ENCODE data around the gene CFAP45. TPM values are rescaled to one million over a fixed set of nuclear protein-coding genes. Genes with fewer than 3 reads are reported as not detected.

The CFAP45 gene
- total and polyA plus RNA-seq, 2 donors from 2014 or later: 1.0 to 14.2 TPM

GRCh38 chr1:159937054-159937750, 37.2 kb upstream of the CFAP45 start:
- intact Hi-C loops (cut with DNase I): loop anchor here (5.0 kb wide), 1 partner anchor 70 kb away; no protein-coding TSS in a partner anchor
- peaks cover 0 to 4% (median 0%) of the 10 kb centered on the region in 3 donors for H3K4me1 ChIP-seq (ENCODE audit: control insufficient read depth in 2 of 3, insufficient read depth in 2 of 3, low read depth in 1 of 3, low read length in 3 of 3)
- peak in 1 of 5 donors; percentile 49 for DNase-seq
- no peak overlapping the region for H3K27ac ChIP-seq (ENCODE audit: low read depth in 2 of 2, low read length in 2 of 2)
- H3K9me3 ChIP-seq (ENCODE audit: control insufficient read depth in 2 of 3, insufficient read depth in 1 of 3, low read length in 3 of 3): no peaks in the 10 kb centered on the region
- H3K9ac ChIP-seq (ENCODE audit: low read length in 3 of 3): no peak overlapping the region
- H3K36me3 ChIP-seq (ENCODE audit: control insufficient read depth in 2 of 3, insufficient read depth in 3 of 3, low read length in 3 of 3): no peaks in the 10 kb centered on the region
- H3K4me3 ChIP-seq (ENCODE audit: low read length in 3 of 3): no peak overlapping the region
- no peak for TF ChIP-seq CTCF (IDR thresholded peaks at IDR 0.05; ENCODE audit: borderline replicate concordance, extremely low read depth, insufficient read depth)
- H3K27me3 ChIP-seq (ENCODE audit: control insufficient read depth, insufficient read depth, low read length): no peaks in the 10 kb centered on the region
- no peak for FAIRE-seq

- DNase-seq (peak; percentile 66 to 89 (median 79)), FAIRE-seq (no peak)
- Histone ChIP-seq H3K9me3 (ENCODE audit: control insufficient read depth in 2 of 3, insufficient read depth in 1 of 3, low read length in 3 of 3) (no peaks in the 10 kb centered on the region), H3K4me3 (ENCODE audit: low read length in 3 of 3) (no peak overlapping the region), H3K9ac (ENCODE audit: low read length in 3 of 3) (no peak overlapping the region), H3K27ac (ENCODE audit: low read depth in 2 of 2, low read length in 2 of 2) (no peak overlapping the region), H3K36me3 (ENCODE audit: control insufficient read depth in 2 of 3, insufficient read depth in 3 of 3, low read length in 3 of 3) (no peaks in the 10 kb centered on the region), H3K27me3 (ENCODE audit: control insufficient read depth, insufficient read depth, low read length) (no peaks in the 10 kb centered on the region), H3K4me1 (ENCODE audit: control insufficient read depth in 2 of 3, insufficient read depth in 2 of 3, low read depth in 1 of 3, low read length in 3 of 3) (peaks cover 0 to 4% (median 0%) of the 10 kb centered on the region in 3 donors)
- intact Hi-C loops (cut with DNase I): loop anchor here (5.0 kb wide), 1 partner anchor 71 kb away; no protein-coding TSS in a partner anchor
- TF ChIP-seq CTCF (IDR thresholded peaks at IDR 0.05; ENCODE audit: borderline replicate concordance, extremely low read depth, insufficient read depth): peak; percentile 95
Observed at GRCh38 chr1:159936273-159936904, 36.4 kb upstream of the CFAP45 start.

- no peak for TF ChIP-seq CTCF (IDR thresholded peaks at IDR 0.05; ENCODE audit: borderline replicate concordance, extremely low read depth, insufficient read depth)
Observed at GRCh38 chr1:159935719-159936272, 35.8 kb upstream of the CFAP45 start.

More at GRCh38 chr1:159935719-159936272, 35.8 kb upstream of the CFAP45 start:
- no peaks in the 10 kb centered on the region for H3K9me3 ChIP-seq (ENCODE audit: control insufficient read depth in 2 of 3, insufficient read depth in 1 of 3, low read length in 3 of 3)
- H3K27ac ChIP-seq (ENCODE audit: low read depth in 2 of 2, low read length in 2 of 2): no peak overlapping the region
- DNase-seq: no peak
- peaks cover 0 to 4% (median 0%) of the 10 kb centered on the region in 3 donors for H3K4me1 ChIP-seq (ENCODE audit: control insufficient read depth in 2 of 3, insufficient read depth in 2 of 3, low read depth in 1 of 3, low read length in 3 of 3)
- intact Hi-C loops (cut with DNase I): loop anchor here (5.0 kb wide), 1 partner anchor 72 kb away; no protein-coding TSS in a partner anchor
- H3K27me3 ChIP-seq (ENCODE audit: control insufficient read depth, insufficient read depth, low read length): no peaks in the 10 kb centered on the region
- H3K4me3 ChIP-seq (ENCODE audit: low read length in 3 of 3): no peak overlapping the region
- FAIRE-seq: no peak
- no peaks in the 10 kb centered on the region for H3K36me3 ChIP-seq (ENCODE audit: control insufficient read depth in 2 of 3, insufficient read depth in 3 of 3, low read length in 3 of 3)
- no peak overlapping the region for H3K9ac ChIP-seq (ENCODE audit: low read length in 3 of 3)

All from kidney (tissue), 14 donors.